ENCODE measurements around the gene TCF4. TPM values are rescaled to one million over a fixed set of nuclear protein-coding genes. Genes with fewer than 3 reads are reported as not detected.

The TCF4 gene
- total RNA-seq, 1 experiment from 2014 or later, result 143 TPM

- no peak for TF ChIP-seq EZH2 (IDR thresholded peaks at IDR 0.05; ENCODE audit: borderline replicate concordance, low read depth, low read length, poor library complexity, severe bottlenecking)
- no peak for TF ChIP-seq CTCF (conservative IDR thresholded peaks at IDR 0.05; ENCODE audit: low read depth, low read length)
- Histone ChIP-seq H3K4me3 (ENCODE audit: low read depth, low read length, poor library complexity, severe bottlenecking) (no peak overlapping the region), H3K4me1 (ENCODE audit: insufficient read depth, low read length, poor library complexity, severe bottlenecking) (peaks cover 5% of the 10 kb centered on the region), H3K27ac (ENCODE audit: low read depth, low read length, poor library complexity, severe bottlenecking) (no peak overlapping the region), H3K27me3 (replicated peaks; ENCODE audit: insufficient read depth, low read depth, low read length, poor library complexity) (no peaks in the 10 kb centered on the region), H3K36me3 (ENCODE audit: insufficient read depth, low read length, poor library complexity, severe bottlenecking) (no peaks in the 10 kb centered on the region), H3K9me3 (ENCODE audit: low read depth, low read length, poor library complexity, severe bottlenecking) (no peaks in the 10 kb centered on the region)
- no peak for DNase-seq (ENCODE audit: low spot score)
- CTCF ChIA-PET, result no interaction called here
- intact Hi-C loops (cut with micrococcal nuclease; ENCODE audit: unreplicated experiment), result no loop called here
- POLR2A ChIA-PET (ENCODE audit: low non-redundant PET), result no interaction called here
- BruUV-seq (replicated peaks), result no TSS peak
Measured at GRCh38 chr18:55458456-55459203, 129.4 kb downstream of the TCF4 start.

GRCh38 chr18:55457028-55457427 lies 131.0 kb downstream of the TCF4 start:
- intact Hi-C loops (cut with micrococcal nuclease; ENCODE audit: unreplicated experiment), result no loop called here
- CTCF ChIA-PET, result no interaction called here

GRCh38 chr18:55455938-55456337 lies 132.1 kb downstream of the TCF4 start:
- Histone ChIP-seq H3K27me3 (replicated peaks; ENCODE audit: insufficient read depth, low read depth, low read length, poor library complexity) (no peaks in the 10 kb centered on the region), H3K4me1 (ENCODE audit: insufficient read depth, low read length, poor library complexity, severe bottlenecking) (peaks cover 5% of the 10 kb centered on the region), H3K27ac (ENCODE audit: low read depth, low read length, poor library complexity, severe bottlenecking) (no peak overlapping the region), H3K9me3 (ENCODE audit: low read depth, low read length, poor library complexity, severe bottlenecking) (no peaks in the 10 kb centered on the region), H3K4me3 (ENCODE audit: low read depth, low read length, poor library complexity, severe bottlenecking) (no peak overlapping the region), H3K36me3 (ENCODE audit: insufficient read depth, low read length, poor library complexity, severe bottlenecking) (no peaks in the 10 kb centered on the region)
- ChIA-PET CTCF (no interaction called here), POLR2A (ENCODE audit: low non-redundant PET) (interaction anchor here (0.7 kb wide), 1 partner anchor 45 kb away, joined by 4 read pairs; no protein-coding TSS in a partner anchor)
- no peak for TF ChIP-seq CTCF (conservative IDR thresholded peaks at IDR 0.05; ENCODE audit: low read depth, low read length)
- no peak for TF ChIP-seq EZH2 (IDR thresholded peaks at IDR 0.05; ENCODE audit: borderline replicate concordance, low read depth, low read length, poor library complexity, severe bottlenecking)
- BruUV-seq (replicated peaks), result no TSS peak
- DNase-seq (ENCODE audit: low spot score), result no peak
- intact Hi-C loops (cut with micrococcal nuclease; ENCODE audit: unreplicated experiment), result no loop called here

More at GRCh38 chr18:55457028-55457427, 131.0 kb downstream of the TCF4 start:
- Histone ChIP-seq H3K4me3 (ENCODE audit: low read depth, low read length, poor library complexity, severe bottlenecking) (no peak overlapping the region), H3K36me3 (ENCODE audit: insufficient read depth, low read length, poor library complexity, severe bottlenecking) (no peaks in the 10 kb centered on the region), H3K9me3 (ENCODE audit: low read depth, low read length, poor library complexity, severe bottlenecking) (no peaks in the 10 kb centered on the region), H3K4me1 (ENCODE audit: insufficient read depth, low read length, poor library complexity, severe bottlenecking) (peaks cover 5% of the 10 kb centered on the region), H3K27me3 (replicated peaks; ENCODE audit: insufficient read depth, low read depth, low read length, poor library complexity) (no peaks in the 10 kb centered on the region), H3K27ac (ENCODE audit: low read depth, low read length, poor library complexity, severe bottlenecking) (no peak overlapping the region)
- DNase-seq (ENCODE audit: low spot score), result no peak
- BruUV-seq (replicated peaks), result no TSS peak
- POLR2A ChIA-PET (ENCODE audit: low non-redundant PET), result no interaction called here
- no peak for TF ChIP-seq CTCF (conservative IDR thresholded peaks at IDR 0.05; ENCODE audit: low read depth, low read length)

Data from A673 (cell line).